IPS DF 4.7 (cell line): Measurements from ENCODE around the gene PPP1R12A.
"Not testable (repeated sequence)": the region's sequence is repeated elsewhere in the genome, so short reads cannot be mapped to it uniquely, and the experiment has no call there.

Experiments used
- DNase-seq: peaks from one replicate; pipeline ENCODE4 v3.0.0-alpha.2; 2013; ENCODE audit warnings: low spot score; ENCODE audit errors: extremely low read depth

PPP1R12A gene

DNA sequence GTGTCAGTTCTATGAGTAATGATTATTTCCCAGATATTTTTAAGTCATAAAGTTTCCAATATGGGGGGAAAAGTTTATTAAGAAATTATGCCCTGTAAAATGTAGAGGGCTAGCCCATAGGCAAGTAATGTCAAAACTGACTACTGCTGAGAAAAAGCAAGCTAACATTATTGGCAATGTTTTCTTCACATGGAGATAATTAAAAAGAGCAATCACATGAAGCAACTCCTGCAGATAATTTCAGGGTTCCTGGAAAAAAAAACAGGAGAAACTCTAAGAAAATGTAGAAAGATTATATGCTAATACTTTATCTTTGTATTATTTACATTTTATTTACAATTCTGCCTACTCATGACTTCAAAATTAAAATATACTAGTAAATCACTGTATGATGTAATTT lies 39.8 kb downstream of the PPP1R12A start:
- DNase-seq: no peak

DNA sequence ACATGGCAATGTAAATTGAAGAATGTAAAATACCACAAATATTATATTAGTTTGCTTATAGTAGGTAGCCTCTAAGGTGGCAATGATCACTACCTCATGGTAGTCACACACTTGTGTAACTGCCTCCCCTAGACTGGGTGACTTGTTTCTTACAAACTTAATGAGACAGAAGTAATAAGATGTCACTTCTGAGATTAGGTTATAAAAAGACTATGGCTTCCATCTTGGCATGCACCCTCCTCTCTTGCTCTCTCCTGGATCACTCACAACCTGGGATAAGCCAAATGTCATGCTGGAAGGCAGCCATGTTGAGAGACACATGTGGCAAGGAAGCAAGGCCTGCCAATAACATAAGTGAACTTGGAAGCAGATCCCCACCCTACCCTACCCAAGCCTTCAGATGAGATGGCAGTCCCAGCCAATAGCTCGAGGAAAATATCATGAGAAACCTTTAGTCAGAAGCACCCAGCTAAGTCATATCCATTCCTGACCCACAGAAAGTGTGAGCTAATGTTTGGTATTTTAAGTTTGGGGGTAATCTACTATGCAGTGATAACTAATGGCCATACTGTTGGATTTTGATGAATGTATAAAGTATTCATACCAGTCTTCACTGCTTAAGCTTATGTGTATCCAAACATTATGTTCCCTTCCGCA lies 43.3 kb downstream of the PPP1R12A start:
- no peak for DNase-seq

DNA sequence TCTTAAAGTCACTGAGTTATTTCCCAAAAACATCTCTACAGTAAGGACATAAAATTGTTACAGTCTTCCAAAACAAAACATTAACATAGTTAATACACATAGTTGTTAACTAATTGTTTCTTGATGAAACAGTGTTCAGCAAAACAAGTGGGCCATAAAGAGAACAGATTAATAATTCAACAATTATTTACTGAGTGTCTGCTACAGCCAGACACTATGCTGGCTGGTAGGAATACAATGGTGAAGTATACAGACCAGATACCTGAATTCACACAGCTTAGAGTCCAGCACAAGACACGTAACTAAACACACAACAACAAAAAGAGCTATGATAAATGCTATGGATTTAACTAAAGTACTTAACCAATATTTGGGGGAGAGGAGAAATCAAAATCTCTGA lies 47.0 kb downstream of the PPP1R12A start:
- DNase-seq: no peak

DNA sequence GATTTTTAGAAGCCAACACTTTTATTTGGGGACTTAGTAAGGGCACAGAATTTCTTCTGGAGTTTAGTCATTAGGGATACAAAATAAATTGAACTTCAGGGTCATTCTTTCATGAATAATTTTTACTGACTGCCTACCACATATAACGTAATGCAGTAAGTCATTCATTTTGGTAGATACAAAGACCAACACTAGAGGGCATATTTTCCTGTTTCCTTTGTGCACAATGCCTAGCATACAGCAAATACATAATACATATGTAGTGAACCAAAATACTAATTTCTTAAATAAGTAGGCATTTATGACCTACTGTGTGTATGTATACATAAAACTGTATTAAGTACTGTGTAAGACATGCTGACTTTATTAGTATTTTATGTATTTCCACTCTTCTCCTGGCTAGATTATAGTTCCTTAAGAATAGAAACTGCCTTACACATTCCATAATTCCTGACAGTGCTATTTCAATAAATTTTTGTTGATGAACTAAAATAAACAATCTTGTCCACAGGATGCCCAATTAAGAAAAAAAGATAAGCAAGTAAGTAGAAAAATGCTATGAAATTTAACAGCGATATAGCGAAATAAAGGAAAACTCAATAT lies 47.9 kb downstream of the PPP1R12A start:
- DNase-seq: peak; percentile 11

DNA sequence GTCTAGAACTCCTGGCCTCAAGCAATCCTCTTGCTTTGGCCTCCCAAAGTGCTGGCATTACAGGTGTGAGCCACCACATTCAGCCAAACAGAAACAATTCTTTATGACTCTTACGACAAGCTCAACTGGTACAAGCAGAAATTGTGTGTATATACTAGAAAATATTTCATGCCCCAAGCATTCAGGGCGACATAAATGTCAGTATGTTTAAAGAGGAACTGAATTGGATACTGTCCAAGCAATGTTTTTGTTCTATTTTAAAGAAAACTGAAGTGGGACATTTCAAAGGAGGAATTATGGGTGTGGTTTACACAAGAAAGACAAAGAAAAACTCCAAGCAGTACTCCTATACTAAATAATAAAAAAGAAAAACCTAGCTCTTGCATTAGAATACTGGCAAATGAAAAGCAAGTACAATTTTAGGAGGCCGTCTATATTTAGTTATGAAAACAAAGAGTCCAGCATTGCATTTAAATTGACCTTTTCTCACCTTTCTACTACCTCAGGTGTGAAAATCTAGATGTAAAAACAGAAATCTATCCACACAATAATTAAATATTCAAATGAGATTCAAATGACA lies 48.9 kb downstream of the PPP1R12A start:
- DNase-seq: no peak

DNA sequence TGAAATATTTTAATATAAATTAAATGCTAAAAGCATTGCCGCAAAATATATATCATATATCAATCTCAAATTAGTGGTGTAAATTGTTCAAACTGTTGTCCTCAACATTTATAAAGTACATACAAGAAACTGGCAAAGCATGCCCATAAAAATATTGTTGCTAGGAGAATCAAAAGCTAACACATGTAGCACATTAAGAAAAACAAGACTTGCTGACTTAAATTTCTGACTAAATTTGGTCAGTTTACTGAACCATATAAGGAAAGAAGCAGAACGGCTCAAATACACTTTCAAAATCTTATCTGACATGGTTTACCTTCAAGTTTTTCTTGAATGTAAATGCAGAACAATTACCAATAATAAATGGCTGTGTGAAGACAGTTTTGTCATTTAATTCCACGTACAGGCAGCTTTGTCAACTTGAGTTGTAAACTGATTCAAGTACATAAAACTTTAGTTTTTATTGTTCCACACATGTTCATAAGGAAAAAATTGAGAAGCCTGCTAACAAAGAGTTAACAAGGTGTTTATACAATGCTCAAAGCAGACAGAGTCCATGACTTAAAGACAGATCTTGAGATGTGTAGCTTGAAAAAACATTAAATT lies 50.4 kb downstream of the PPP1R12A start:
- no peak for DNase-seq

DNA sequence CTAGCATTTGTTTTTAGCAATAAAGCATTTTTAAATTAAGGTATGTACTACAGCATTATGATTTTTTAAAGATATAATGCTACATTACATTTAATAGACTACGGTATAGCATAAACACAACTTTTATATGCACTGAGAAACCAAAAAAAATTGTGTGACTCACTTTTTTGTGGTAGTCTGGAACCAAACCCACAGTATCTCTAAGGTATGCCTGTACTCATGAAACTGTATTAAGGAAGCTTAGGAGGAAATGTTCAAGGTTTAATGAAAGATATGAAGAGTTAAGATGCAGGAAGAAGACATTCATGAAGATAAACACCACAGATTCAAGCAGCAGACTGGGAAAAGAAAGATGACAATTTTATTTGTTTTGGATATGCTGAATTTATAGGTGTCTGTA lies 51.7 kb downstream of the PPP1R12A start:
- no peak for DNase-seq

DNA sequence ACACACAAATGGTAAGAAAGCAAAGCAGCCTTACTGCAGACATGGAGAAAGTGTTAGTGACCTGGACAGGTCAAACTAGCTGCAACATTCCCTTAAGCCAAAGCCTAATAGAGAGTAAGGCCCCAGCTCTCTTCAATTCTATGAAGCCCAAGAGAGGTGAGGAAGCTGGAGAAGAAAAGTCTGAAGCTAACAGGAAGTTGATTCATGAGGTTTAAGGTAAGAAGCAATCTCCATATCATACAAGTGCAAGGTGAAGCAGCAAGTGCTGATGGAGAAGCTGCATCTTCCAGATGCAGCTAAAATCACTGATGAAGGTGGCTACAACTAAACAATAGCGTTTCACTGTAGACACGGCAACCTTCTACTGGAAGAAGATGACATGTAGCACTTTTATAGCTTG lies 53.5 kb downstream of the PPP1R12A start:
- DNase-seq: no peak

DNA sequence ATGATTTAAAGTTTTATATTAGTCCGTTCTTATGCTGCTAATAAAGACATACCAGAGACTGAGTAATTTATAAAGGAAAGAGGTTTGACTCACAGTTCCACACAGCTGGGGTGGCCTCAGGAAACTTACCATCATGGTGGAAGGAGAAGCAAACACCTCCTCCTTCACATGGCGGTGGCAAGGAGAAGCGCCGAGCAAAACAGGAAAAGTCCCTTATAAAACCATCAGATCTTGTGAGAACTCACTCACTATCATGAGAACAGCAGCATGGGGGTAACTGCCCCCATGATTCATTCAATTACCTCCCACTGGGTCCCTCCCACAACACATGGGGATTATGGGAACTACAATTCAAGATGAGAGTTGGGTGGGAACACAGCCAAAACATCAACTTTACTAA lies 56.4 kb downstream of the PPP1R12A start:
- DNase-seq: not testable (repeated sequence)

DNA sequence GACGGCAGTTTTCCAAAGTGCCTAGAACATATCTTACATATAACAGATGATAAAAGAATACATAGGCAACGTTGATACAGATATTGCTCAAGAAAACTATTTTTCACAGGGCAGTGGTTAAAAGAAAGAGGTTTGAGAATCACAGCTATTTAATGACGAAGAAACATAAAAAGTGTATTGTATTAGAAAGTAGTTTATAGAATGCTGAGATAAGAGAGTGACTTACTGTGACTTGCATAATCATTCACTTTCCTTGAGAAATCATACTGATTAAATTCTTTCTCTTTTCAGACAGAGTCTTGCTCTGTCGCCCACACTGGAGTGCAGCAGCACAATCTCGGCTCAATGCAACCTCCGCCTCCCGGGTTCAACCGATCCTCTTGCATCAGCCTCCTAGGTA lies 57.7 kb downstream of the PPP1R12A start:
- no peak for DNase-seq

DNA sequence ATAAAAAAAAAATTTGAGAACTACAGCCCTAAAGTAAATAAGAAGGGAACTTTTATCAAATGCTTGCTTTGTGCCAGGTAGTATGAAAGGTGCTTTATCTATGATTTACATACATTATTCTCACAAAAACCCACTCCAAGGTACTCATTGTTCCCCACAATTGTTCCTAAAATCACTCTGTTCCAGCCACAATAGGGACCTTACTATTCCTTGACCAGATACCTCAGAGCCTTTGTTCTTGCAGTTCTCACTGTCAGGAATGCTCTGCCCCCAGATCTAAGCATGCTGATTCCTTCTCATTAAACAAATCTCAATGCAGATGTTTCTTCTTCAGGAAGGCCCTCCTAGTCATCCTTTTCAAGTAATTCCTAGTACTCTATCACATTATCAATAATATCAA lies 60.2 kb downstream of the PPP1R12A start:
- DNase-seq: peak; percentile 33

DNA sequence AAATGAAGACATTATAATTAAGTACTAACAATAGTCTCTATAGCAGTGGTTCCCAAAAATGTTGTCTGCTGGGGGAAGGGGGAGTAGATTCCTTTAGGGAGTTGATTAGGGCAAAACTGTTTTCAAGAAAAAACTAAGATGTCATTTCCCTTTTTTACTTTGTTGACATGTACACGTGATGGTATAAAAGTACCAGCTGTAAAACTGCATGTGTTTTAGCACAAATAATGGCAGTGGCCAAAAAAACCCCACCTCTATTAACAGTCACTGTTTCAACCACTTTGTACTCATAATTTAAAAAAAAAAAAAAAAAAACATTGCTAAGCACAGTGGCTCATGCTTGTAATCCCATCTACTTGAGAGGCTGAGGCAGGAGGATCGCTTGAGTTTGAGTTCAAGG lies 61.7 kb downstream of the PPP1R12A start:
- DNase-seq: no peak

DNA sequence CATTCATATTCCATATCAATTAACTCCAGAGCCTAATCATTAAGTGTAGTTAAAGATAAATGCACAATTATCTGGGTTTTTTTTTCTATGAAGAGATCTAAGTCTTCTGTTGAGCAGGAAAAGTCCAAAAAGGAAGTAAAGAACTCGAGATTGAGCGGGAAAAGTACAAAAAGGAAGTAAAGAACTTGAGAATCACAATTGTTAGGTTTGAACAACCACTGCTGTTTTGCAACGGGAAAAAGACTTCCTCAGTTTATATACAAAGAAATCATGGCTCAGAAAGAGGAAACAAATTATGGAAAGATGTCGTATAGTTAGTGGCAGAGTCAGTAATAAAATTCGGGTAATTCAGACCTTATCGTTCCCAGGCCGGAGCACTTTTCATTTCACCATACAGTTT lies 63.3 kb downstream of the PPP1R12A start:
- DNase-seq: no peak

DNA sequence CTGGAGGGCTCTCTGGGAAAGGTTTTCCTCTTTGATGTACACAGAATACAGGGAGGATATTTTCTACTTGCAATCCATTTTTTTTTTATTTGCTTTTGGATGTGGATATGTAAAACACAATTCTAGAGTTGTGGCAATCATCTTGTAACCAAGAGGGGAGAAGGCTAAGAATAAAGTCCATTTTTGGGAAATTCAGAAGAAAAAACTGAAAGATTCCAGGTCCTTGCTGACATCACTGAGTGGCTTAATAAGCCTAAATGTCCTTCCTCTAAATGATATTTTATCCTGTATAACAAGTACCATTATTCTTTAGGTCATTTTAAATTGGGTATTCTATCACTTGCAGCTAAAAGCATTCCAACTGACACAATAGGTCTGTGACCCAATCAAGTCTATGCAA lies 64.0 kb downstream of the PPP1R12A start:
- DNase-seq: no peak

DNA sequence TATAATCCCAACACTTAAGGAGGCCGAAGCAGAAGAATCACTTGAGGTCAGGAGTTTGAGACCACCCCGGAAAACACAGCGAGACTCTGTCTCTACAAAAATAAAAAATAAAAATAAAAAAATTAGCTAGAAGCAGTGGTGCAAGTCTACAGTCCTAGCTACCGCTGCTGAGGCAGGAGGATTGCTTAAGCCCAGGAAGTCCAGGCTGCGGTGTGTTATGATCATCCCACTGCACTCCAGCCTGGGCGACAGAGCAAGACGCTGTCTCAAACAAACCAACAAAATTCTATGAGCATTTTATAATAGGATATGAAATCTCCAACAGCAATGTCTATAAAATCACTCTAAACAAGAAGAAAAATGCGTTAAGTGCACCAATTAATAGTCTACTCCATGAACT lies 75.3 kb downstream of the PPP1R12A start:
- DNase-seq: no peak

DNA sequence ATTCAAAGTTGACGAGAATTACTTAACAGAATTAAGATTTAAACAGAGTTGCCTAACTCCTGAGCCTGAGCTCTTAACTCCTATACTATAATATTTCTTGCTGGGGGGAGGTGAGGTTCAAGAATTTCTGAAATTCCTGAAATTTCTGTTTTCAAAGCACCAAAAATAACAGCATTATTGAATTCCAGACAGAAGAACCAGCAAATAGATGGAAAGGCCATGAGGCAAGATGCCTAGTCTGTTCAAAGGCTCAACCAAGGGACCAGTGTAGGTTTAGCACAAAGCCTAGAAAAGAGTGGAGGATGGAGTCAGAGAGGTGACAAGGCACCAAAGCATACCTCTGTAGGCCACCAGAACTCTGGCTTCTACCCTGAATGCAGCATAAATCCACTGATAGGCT lies 76.4 kb downstream of the PPP1R12A start:
- no peak for DNase-seq

DNA sequence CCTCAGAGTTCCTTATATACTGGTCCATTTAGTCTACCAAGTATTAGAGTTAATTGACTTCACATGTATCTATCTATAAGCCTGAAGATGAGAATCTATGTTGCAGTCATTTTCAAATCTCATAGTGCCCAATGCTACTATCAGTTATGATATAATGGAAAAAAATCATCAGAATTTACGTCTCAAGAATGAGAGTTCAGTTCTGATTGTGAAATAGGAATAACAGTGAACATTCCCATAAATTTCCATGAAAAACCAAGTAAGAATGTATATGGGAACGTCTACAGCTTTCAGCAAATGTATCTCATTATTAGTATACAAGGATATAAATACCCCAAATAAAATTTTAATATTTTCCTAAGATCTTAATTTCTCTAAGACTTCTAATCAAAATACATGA lies 77.2 kb downstream of the PPP1R12A start:
- no peak for DNase-seq

DNA sequence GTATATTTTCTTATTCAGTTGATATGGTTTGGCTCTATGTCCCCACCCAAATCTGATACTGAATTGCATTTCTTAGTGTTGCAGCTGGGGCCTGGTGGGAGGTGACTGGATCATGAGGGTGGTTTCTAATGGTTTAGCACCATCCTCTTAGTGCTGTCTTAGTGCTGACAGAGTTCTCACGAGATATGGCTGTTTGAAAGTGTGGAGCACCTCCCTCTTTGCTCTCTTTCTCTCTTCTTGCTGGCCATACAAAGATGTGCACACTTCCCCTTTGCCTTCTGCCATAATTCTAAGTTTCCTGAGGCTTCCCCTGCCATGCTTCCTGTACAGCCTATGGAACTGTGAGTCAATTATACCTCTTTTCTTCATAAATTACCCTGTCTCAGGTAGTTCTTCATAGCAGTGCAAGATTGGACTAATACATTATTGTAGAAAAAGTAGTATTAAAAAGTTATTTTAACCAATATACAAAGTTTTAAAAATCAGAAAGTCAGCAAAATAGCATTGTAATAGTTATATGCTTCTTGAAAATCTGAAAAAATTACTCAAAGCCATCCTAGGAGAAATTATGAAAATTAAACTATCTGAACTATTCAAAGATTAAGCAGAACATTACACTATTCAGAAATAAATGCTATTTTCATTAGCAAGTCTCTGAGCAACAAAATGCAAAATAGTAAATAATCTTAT lies 84.1 kb downstream of the PPP1R12A start:
- DNase-seq: no peak

DNA sequence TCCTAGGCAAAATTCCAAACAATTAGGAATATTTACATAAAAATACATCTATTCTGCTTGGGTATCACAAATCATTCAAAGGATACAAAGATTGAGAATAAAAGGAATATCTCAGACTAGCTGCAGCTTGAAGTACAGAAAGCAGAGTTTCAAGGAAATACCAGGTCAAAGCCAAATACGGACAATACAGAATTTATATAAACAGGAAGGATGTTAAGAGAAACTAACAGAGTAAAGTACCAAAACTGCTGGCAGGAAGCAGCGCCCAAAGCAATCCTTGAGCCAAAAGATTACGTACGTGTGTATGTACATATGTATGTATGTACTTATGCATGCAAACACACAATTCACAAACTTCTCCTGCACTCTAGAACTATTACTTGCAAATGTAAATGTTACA lies 86.6 kb downstream of the PPP1R12A start:
- no peak for DNase-seq

DNA sequence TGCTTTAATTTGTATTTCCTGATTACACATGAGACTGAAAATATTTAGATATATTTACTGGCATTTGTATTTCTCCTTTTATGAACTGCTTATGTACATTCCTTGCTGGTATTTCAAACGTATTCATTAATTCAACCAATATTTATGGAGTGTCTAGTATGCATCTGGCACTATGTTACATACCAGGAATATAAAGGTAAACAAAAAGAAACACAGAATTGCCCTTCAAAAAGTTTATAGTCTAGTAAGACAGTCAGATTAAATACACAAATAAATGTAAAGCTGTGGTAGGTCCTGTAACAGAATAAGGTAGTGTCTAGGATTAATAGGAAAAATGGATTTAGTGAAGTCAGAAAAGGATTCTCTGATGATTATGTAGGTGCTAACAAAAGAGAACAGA lies 87.5 kb downstream of the PPP1R12A start:
- DNase-seq: no peak

DNA sequence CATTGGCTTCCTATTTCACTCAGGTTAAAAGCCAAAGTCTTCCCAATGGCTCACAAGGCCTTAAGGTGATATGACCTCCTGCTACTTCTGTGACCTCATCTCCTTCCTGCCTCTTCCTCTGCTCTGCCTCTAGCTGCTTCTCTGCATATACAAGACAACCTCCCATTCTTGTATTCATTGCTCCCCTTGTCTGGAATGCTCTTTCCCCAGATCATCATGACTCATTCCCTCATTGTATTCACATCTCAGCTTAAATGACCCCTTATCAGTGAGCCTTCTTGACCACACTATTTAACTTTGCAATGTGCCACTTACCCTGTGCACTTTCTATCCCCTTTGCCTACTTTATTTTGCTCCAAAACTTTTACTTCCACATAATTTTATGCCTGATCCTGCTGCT lies 90.2 kb downstream of the PPP1R12A start:
- peak; percentile 71 for DNase-seq

DNA sequence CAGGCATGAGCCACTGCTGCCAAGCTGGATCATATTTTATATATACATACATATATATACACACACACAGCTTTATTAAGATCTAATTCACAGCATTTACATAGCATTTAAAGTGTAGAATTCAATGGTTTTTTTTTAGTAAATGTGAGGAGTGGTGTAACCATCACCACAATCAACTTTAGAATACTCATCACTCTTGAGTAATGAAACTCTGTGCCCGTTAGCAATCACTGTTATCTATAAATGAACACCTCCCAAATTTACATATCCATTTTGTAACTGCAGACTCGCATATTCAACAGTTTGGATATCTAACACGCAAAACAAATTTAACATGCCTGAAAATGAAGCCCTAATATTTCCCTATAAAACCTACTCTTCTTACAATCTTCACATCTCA lies 90.9 kb downstream of the PPP1R12A start:
- no peak for DNase-seq
